Gastrocnemius medialis (tissue), 4 donors: Measurements from ENCODE around the gene SARS1. TPM values are rescaled to one million over a fixed set of nuclear protein-coding genes. Genes with fewer than 3 reads are reported as not detected.
"Not testable (repeated sequence)": the region's sequence is repeated elsewhere in the genome, so short reads cannot be mapped to it uniquely, and the experiment has no call there.

Experiments used
- ATAC-seq, 2 donors: fragments of 150-250 bp; one replicate each; pipeline ENCODE4 v1.9.1; 2016
- DNase-seq, 2 donors: peaks; one replicate each; pipeline ENCODE4 v3.0.0-alpha.2; 2019
- H3K27ac ChIP-seq, 4 donors: fragments of 200-600 bp; sonication (generic); 1 replicate in 1 of 4; 2 replicates in 3 of 4; pipeline ENCODE4 v1.5.1; 2016 to 2018; ENCODE audit warnings: mild to moderate bottlenecking in 2 of 4, moderate library complexity in 1 of 4
- H3K27me3 ChIP-seq, 3 donors: fragments of 200-600 bp; sonication (generic) in 2 of 3; 1 replicate in 1 of 3; 2 replicates in 2 of 3; pipeline versions ENCODE4 v1.5.1 to v1.6.0; 2016 to 2019; ENCODE audit warnings: mild to moderate bottlenecking in 1 of 3, moderate library complexity in 1 of 3
- H3K36me3 ChIP-seq, 2 donors: fragments of 200-600 bp; sonication (generic) in 1 of 2; one replicate each; pipeline ENCODE4 v1.5.1; 2017 to 2018
- H3K4me1 ChIP-seq, 2 donors: fragments of 200-600 bp; sonication (generic) in 1 of 2; one replicate each; pipeline ENCODE4 v1.5.1; 2016 to 2017; ENCODE audit warnings: mild to moderate bottlenecking in 2 of 2
- H3K4me3 ChIP-seq, 4 donors: fragments of 200-600 bp; sonication (generic) in 3 of 4; 1 replicate in 1 of 4; 2 replicates in 3 of 4; pipeline ENCODE4 v1.5.1; 2016 to 2019; ENCODE audit warnings: mild to moderate bottlenecking in 2 of 4
- H3K9me3 ChIP-seq, 3 donors: fragments of 200-600 bp; sonication (generic) in 2 of 3; 1 replicate in 1 of 3; 2 replicates in 2 of 3; pipeline ENCODE4 v1.5.1; 2016 to 2019
- POLR2A ChIP-seq, 2 donors: fragments of 450-650 bp; IDR thresholded peaks; one replicate each; pipeline ENCODE4 v1.6.1; 2017; ENCODE audit warnings: antibody characterized with exemption in 2 of 2, mild to moderate bottlenecking in 2 of 2, moderate library complexity in 2 of 2
- in situ Hi-C, 4 donors: fragments of 200-750 bp; cut with MboI; loops; one replicate each; pipeline versions ENCODE4 v1.15.0 to v1.8.0; 2017; ENCODE audit warnings: low sequenced_read_pairs in 4 of 4
- intact Hi-C: fragments of 100-400 bp; cut with DNase I; formaldehyde crosslinking; loops from one replicate; pipeline ENCODE4 v1.15.1; 2023; ENCODE audit warnings: low total_unique reads
- total RNA-seq, 4 donors: library from RNA; depleted of rRNA; stranded (reverse); fragments of >200 nt; gene quantifications; one replicate each; pipeline versions ENCODE4 v1.1.0 to v1.2.3, GENCODE V29; 2016
- TF ChIP-seq, protein P1 (sequence below), 5 experiments: fragments of 450-650 bp in 3 of 5; fragments of 200-600 bp in 2 of 5; sonication (generic) in 2 of 5; IDR thresholded peaks in 4 of 5; conservative IDR thresholded peaks in 1 of 5; 1 replicate in 4 of 5; 2 replicates in 1 of 5; pipeline ENCODE4 v1.5.1; 2016 to 2019; ENCODE audit warnings: antibody characterized with exemption in 5 of 5, mild to moderate bottlenecking in 3 of 5, moderate library complexity in 3 of 5

Gene SARS1
- total RNA-seq, 4 donors from 2014 or later, result 97.6 to 116 (median 98.7) TPM

DNA sequence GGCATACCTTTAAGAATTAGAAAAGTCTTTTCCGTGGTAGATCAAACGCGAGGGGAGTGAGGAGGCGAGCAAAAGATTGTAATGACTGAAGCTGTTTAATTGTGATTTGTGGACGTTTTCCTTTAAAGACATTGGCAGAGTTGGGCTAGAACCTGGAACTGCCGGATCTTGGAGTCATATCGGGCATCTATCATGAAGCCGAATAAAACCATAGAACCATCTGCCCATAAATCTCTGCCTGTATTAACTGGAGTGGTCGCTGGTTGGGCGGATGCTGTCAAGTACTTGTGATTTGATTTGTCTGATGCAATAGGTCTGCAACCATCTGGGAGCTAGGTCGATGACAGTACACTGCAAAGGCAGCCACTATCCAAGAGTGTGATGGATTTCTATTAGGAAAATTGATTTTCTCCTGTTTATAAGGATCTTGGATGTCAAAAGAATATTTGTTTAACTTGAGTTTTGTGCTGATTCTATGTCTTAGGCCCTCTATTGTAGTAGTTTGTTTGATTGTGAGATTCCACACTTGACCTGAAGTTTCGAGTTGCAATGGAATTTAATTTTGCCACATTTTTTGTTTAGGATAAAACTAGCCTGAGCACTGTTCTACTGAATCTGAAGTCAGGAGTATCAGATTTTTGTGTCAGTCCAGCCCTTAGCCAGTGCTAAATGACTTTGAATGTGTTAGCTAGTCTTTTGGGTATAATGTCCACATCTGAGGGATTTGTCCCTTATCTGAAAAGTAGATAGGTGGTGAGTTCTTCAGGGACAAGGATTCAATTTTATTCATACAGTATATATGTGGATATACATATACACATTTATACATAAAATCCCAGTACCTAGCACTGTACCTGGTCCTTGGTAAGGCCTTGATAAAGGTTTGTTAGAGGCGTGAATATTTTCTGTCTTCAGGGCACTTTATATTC, 1.2 kb downstream of the SARS1 start:
- no peaks in the 10 kb centered on the region for H3K27me3 ChIP-seq
- H3K9me3 ChIP-seq, result no peaks in the 10 kb centered on the region
- no peak for TF ChIP-seq POLR2A (IDR thresholded peaks at IDR 0.05)
- TF ChIP-seq, protein P1, sequence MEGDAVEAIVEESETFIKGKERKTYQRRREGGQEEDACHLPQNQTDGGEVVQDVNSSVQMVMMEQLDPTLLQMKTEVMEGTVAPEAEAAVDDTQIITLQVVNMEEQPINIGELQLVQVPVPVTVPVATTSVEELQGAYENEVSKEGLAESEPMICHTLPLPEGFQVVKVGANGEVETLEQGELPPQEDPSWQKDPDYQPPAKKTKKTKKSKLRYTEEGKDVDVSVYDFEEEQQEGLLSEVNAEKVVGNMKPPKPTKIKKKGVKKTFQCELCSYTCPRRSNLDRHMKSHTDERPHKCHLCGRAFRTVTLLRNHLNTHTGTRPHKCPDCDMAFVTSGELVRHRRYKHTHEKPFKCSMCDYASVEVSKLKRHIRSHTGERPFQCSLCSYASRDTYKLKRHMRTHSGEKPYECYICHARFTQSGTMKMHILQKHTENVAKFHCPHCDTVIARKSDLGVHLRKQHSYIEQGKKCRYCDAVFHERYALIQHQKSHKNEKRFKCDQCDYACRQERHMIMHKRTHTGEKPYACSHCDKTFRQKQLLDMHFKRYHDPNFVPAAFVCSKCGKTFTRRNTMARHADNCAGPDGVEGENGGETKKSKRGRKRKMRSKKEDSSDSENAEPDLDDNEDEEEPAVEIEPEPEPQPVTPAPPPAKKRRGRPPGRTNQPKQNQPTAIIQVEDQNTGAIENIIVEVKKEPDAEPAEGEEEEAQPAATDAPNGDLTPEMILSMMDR (IDR thresholded peaks at IDR 0.05 in 4 of 5, conservative IDR thresholded peaks at IDR 0.05 in 1 of 5), result no peak
- DNase-seq, result peak; percentile 49 to 62
- peak overlapping the region; percentile 89 to 97 (median 94) for H3K27ac ChIP-seq
- peak overlapping the region; percentile 80 to 98 (median 87) for H3K4me3 ChIP-seq
- H3K4me1 ChIP-seq, result peaks cover 18 to 25% of the 10 kb centered on the region in 2 donors
- H3K36me3 ChIP-seq, result peaks cover 0 to 7% of the 10 kb centered on the region in 2 donors
- peak; percentile 78 to 83 for ATAC-seq
- in situ Hi-C loops (loop anchor here in 1 of 4 donors (10.0 kb wide), 1 partner anchor 110 kb away; no protein-coding TSS in a partner anchor), intact Hi-C loops (loop anchor here (2.0 to 5.0 kb wide), 4 partner anchors 64 to 317 kb away; partner anchors contain the start of gene PSMA5)

- no peak for DNase-seq
- Histone ChIP-seq H3K9me3 (no peaks in the 10 kb centered on the region), H3K27me3 (no peaks in the 10 kb centered on the region), H3K4me3 (no peak overlapping the region), H3K4me1 (peaks cover 18 to 25% of the 10 kb centered on the region in 2 donors), H3K27ac (peak overlapping the region in 2 of 4 donors; percentile 89 to 97), H3K36me3 (peaks cover 0 to 7% of the 10 kb centered on the region in 2 donors)
- ATAC-seq, result no peak
- in situ Hi-C loops, result loop anchor here in 1 of 4 donors (10.0 kb wide), 1 partner anchor 112 kb away; no protein-coding TSS in a partner anchor
- intact Hi-C loops, result no loop called here
- TF ChIP-seq, protein P1 (IDR thresholded peaks at IDR 0.05 in 4 of 5, conservative IDR thresholded peaks at IDR 0.05 in 1 of 5), result no peak
- no peak for TF ChIP-seq POLR2A (IDR thresholded peaks at IDR 0.05)
These were observed 2.9 kb downstream of the SARS1 start for GRCh38 chr1:109216662-109217061.

GRCh38 chr1:109218516-109218915, 4.8 kb downstream of the SARS1 start:
- in situ Hi-C loops, result loop anchor here in 1 of 4 donors (10.0 kb wide), 1 partner anchor 114 kb away; no protein-coding TSS in a partner anchor
- Histone ChIP-seq H3K4me1 (peaks cover 18 to 25% of the 10 kb centered on the region in 2 donors), H3K9me3 (no peaks in the 10 kb centered on the region), H3K36me3 (peaks cover 0 to 7% of the 10 kb centered on the region in 2 donors), H3K4me3 (no peak overlapping the region), H3K27ac (no peak overlapping the region), H3K27me3 (no peaks in the 10 kb centered on the region)
- no peak for DNase-seq
- TF ChIP-seq POLR2A (IDR thresholded peaks at IDR 0.05), result no peak
- no peak for ATAC-seq
- intact Hi-C loops, result no loop called here

DNA sequence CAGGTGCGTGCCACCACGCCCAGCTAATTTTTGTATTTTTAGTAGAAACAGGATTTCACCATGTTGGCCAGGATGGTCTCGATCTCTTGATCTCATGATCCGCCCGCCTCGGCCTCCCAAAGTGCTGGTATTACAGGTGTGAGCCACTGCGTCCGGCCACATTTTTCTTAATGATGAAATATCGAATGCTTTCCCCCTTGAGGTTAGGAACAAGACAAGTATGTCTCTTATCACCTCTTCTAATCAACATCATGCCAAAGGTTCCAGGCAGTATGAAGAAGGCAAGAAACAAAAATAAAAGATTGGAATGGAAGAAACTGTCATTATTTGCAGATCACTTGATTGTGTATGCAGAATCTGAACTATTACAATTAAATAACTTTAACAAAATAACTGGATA, 7.5 kb downstream of the SARS1 start:
- Histone ChIP-seq H3K36me3 (peaks cover 0 to 21% of the 10 kb centered on the region in 2 donors), H3K4me1 (peaks cover 3 to 13% of the 10 kb centered on the region in 2 donors)
- H3K9me3 ChIP-seq, intact Hi-C loops, H3K4me3 ChIP-seq, ATAC-seq, in situ Hi-C loops, H3K27me3 ChIP-seq, H3K27ac ChIP-seq, DNase-seq: not testable (repeated sequence)

DNA sequence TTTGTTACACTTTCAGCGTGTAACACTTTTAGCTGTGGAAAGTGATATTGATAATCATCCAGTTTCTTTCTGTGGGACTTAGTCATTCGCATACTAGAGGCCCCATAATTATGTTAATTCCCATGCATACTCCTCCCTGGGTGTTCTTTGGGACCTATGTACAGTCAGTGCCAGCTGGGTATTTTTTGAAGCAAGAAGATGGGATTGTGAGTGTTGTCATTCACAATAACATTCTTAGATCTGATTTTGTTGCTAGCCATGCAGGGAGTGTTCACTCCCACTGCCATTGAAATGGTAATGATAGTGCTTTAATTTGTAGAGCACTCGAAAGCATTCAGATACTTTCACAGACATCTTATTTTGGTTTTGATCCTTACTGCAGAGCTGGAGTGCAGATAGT, 11.6 kb downstream of the SARS1 start:
- H3K27me3 ChIP-seq, result no peaks in the 10 kb centered on the region
- in situ Hi-C loops, result no loop called here
- H3K4me1 ChIP-seq, result no peaks in the 10 kb centered on the region
- TF ChIP-seq, protein P1 (IDR thresholded peaks at IDR 0.05 in 4 of 5, conservative IDR thresholded peaks at IDR 0.05 in 1 of 5), result no peak
- no peak for TF ChIP-seq POLR2A (IDR thresholded peaks at IDR 0.05)
- intact Hi-C loops, result no loop called here
- H3K27ac ChIP-seq, result no peak overlapping the region
- DNase-seq (no peak), ATAC-seq (no peak)
- peaks cover 0 to 43% of the 10 kb centered on the region in 2 donors for H3K36me3 ChIP-seq
- H3K9me3 ChIP-seq, result no peaks in the 10 kb centered on the region
- H3K4me3 ChIP-seq, result no peak overlapping the region
